HEK293 (cell line): ENCODE measurements around the gene CDCA8.
A peak's percentile ranks its signal among the peaks of the same experiment; 100 is the strongest.

Experiments
- CTCF ChIA-PET: fragments of 350-600 bp; formaldehyde crosslinking; extraction: SDS; loops from one replicate; lab custom pipeline; 2021; ENCODE audit warnings: antibody characterized with exemption; lab: Yijun Ruan, JAX
- POLR2A ChIA-PET: fragments of 300-600 bp; formaldehyde crosslinking; extraction: SDS; loops from one replicate; lab custom pipeline; 2020; ENCODE audit warnings: antibody characterized with exemption, inconsistent platforms; lab: Yijun Ruan, JAX
- H3K27ac ChIP-seq: fragments of 200-500 bp; sonication (Bioruptor generic); 2 replicates; pipeline ENCODE4 v1.5.1; 2014; ENCODE audit warnings: low read depth, low read length, control low read depth, inconsistent platforms; ENCODE audit errors: extremely low read depth
- H3K36me3 ChIP-seq, 2 experiments: fragments of 200-500 bp in 1 of 2; sonication (Bioruptor generic) in 1 of 2; 1 replicate in 1 of 2; 2 replicates in 1 of 2; pipeline ENCODE4 v1.5.1; 2014 to 2017; ENCODE audit warnings: inconsistent platforms in 2 of 2, low read length in 2 of 2; ENCODE audit not compliant: control insufficient read depth in 2 of 2, insufficient read depth in 1 of 2
- H3K4me1 ChIP-seq: fragments of 200-500 bp; sonication (Bioruptor generic); 2 replicates; pipeline ENCODE4 v1.5.1; 2014; ENCODE audit warnings: mild to moderate bottlenecking, low read length, inconsistent platforms; ENCODE audit not compliant: control insufficient read depth, insufficient read depth
- H3K4me3 ChIP-seq: 2 replicates; pipeline ENCODE4 v1.5.1; 2011; ENCODE audit warnings: low read depth, mild to moderate bottlenecking, control low read depth, low read length, moderate library complexity
- H3K9me3 ChIP-seq: fragments of 200-500 bp; sonication (Bioruptor generic); 2 replicates; pipeline ENCODE4 v1.5.1; 2014; ENCODE audit warnings: low read depth, low read length, inconsistent platforms; ENCODE audit not compliant: control insufficient read depth, insufficient read depth
- BCL11B ChIP-seq: fragments of 450-650 bp; formaldehyde crosslinking; IDR thresholded peaks from 2 replicates; pipeline ENCODE4 v1.5.1; 2016; ENCODE audit warnings: low read depth, missing biosample characterization, missing genetic modification characterization
- BCL6B ChIP-seq: fragments of 450-650 bp; formaldehyde crosslinking; IDR thresholded peaks from 2 replicates; pipeline ENCODE4 v1.5.1; 2017; ENCODE audit warnings: missing biosample characterization, missing genetic modification characterization
- HIC1 ChIP-seq: fragments of 450-650 bp; formaldehyde crosslinking; IDR thresholded peaks from 2 replicates; pipeline ENCODE4 v1.5.1; 2016; ENCODE audit warnings: missing biosample characterization, missing genetic modification characterization
- HOXC10 ChIP-seq: sonication (generic); formaldehyde crosslinking; IDR thresholded peaks from 2 replicates; pipeline ENCODE4 v1.8.1; 2023; ENCODE audit warnings: mild to moderate bottlenecking, missing genetic modification reagents
- PBX3 ChIP-seq: sonication (generic); formaldehyde crosslinking; IDR thresholded peaks from 2 replicates; pipeline ENCODE4 v1.8.1; 2022; ENCODE audit warnings: mild to moderate bottlenecking, moderate library complexity, missing genetic modification reagents
- SCRT2 ChIP-seq: fragments of 450-650 bp; formaldehyde crosslinking; IDR thresholded peaks from 2 replicates; pipeline ENCODE4 v1.5.1; 2016; ENCODE audit warnings: missing biosample characterization, missing genetic modification characterization
- ZBTB17 ChIP-seq: fragments of 450-650 bp; formaldehyde crosslinking; IDR thresholded peaks from 2 replicates; pipeline ENCODE4 v1.5.1; 2016; ENCODE audit warnings: missing biosample characterization, missing genetic modification characterization
- ZFP41 ChIP-seq: fragments of 450-650 bp; formaldehyde crosslinking; IDR thresholded peaks from 2 replicates; pipeline ENCODE4 v1.5.1; 2016; ENCODE audit warnings: missing biosample characterization, missing genetic modification characterization, borderline replicate concordance
- ZNF148 ChIP-seq: fragments of 450-650 bp; formaldehyde crosslinking; IDR thresholded peaks from 2 replicates; pipeline ENCODE4 v1.5.0; 2017; ENCODE audit warnings: missing biosample characterization, missing genetic modification characterization, borderline replicate concordance
- ZNF280D ChIP-seq: fragments of 450-650 bp; formaldehyde crosslinking; IDR thresholded peaks from 2 replicates; pipeline ENCODE4 v1.5.1; 2016; ENCODE audit warnings: missing biosample characterization, missing genetic modification characterization
- ZNF426 ChIP-seq: fragments of 450-650 bp; formaldehyde crosslinking; IDR thresholded peaks from 2 replicates; pipeline ENCODE4 v1.5.1; 2017; ENCODE audit warnings: missing biosample characterization, missing genetic modification characterization, mild to moderate bottlenecking, inconsistent platforms, moderate library complexity
- ZNF433 ChIP-seq: fragments of 450-650 bp; formaldehyde crosslinking; IDR thresholded peaks from 2 replicates; pipeline ENCODE4 v1.5.1; 2016; ENCODE audit warnings: missing biosample characterization, missing genetic modification characterization, low read depth
- ZNF501 ChIP-seq: fragments of 450-650 bp; formaldehyde crosslinking; IDR thresholded peaks from 2 replicates; pipeline ENCODE4 v1.5.1; 2016; ENCODE audit warnings: missing biosample characterization, missing genetic modification characterization
- ZNF596 ChIP-seq: fragments of 450-650 bp; IDR thresholded peaks from 2 replicates; pipeline ENCODE4 v1.5.0; 2018; ENCODE audit warnings: missing biosample characterization, mild to moderate bottlenecking, missing genetic modification characterization, moderate library complexity
- ZNF639 ChIP-seq: fragments of 450-650 bp; formaldehyde crosslinking; IDR thresholded peaks from 2 replicates; pipeline ENCODE4 v1.5.1; 2016; ENCODE audit warnings: missing biosample characterization, missing genetic modification characterization
- ZNF660 ChIP-seq: fragments of 450-650 bp; IDR thresholded peaks from 2 replicates; pipeline ENCODE4 v1.5.1; 2018; ENCODE audit warnings: missing biosample characterization, mild to moderate bottlenecking, missing genetic modification characterization
- ZNF792 ChIP-seq: fragments of 450-650 bp; formaldehyde crosslinking; IDR thresholded peaks from 2 replicates; pipeline ENCODE4 v1.5.1; 2016; ENCODE audit warnings: missing biosample characterization, missing genetic modification characterization
- ZSCAN30 ChIP-seq: fragments of 450-650 bp; IDR thresholded peaks from 2 replicates; pipeline ENCODE4 v1.5.1; 2018; ENCODE audit warnings: missing biosample characterization, mild to moderate bottlenecking, missing genetic modification characterization, moderate library complexity

CDCA8 gene

GRCh38 chr1:37691497-37692077 lies 729 bp upstream of the CDCA8 start (continued):
- TF ChIP-seq ZNF433 (no peak), ZNF639 (tag by site-specific recombination) (peak; percentile 53; the same call in 1 of the 2 replicates), ZSCAN30 (tag by site-specific recombination) (peak; percentile 77), ZNF596 (tag by site-specific recombination) (no peak), HOXC10 (0 out of 2 replicates have a peak, but pooled peaks have one; percentile 32), HIC1 (peak; percentile 60; the same call in 1 of the 2 replicates), ZNF501 (peak; percentile 86; the same call in 1 of the 2 replicates), ZNF660 (tag by site-specific recombination) (no peak), ZBTB17 (tag by site-specific recombination) (peak; percentile 96)

- Histone ChIP-seq H3K36me3 (peaks cover 18 to 54% of the 10 kb centered on the region in 2 experiments), H3K4me1 (peaks cover 6% of the 10 kb centered on the region; the same call in 1 of the 2 replicates), H3K27ac (peak overlapping the region; percentile 77), H3K9me3 (no peaks in the 10 kb centered on the region), H3K4me3 (peak overlapping the region; percentile 96)
- 0 out of 2 replicates have a peak, but pooled peaks have one; percentile 46 for TF ChIP-seq PBX3 (CRISPR knock-in tag)
- no peak for TF ChIP-seq BCL11B
- CTCF ChIA-PET, result interaction anchor here (0.6 to 1.9 kb wide), 8 partner anchors 9 to 1647 kb away, joined by 3 to 8 read pairs (median 3); partner anchors contain the start of gene MTF1
- POLR2A ChIA-PET, result interaction anchor here (0.7 to 5.6 kb wide), 8 partner anchors 8 to 167 kb away, joined by 3 to 50 read pairs (median 4); partner anchors contain the start of genes C1orf122, EPHA10, MTF1 and YRDC
Observed at GRCh38 chr1:37692834-37693175, 489 bp downstream of the CDCA8 start.

GRCh38 chr1:37697090-37697489 lies 4.8 kb downstream of the CDCA8 start:
- ChIA-PET CTCF (no interaction called here), POLR2A (no interaction called here)
- no peak overlapping the region for H3K4me3 ChIP-seq
- H3K27ac ChIP-seq, result no peak overlapping the region
- no peaks in the 10 kb centered on the region for H3K9me3 ChIP-seq
- peaks cover 45 to 79% of the 10 kb centered on the region in 2 experiments for H3K36me3 ChIP-seq
- no peaks in the 10 kb centered on the region for H3K4me1 ChIP-seq
- TF ChIP-seq ZNF792 (tag by site-specific recombination), result no peak
- TF ChIP-seq ZNF148 (tag by site-specific recombination), result no peak
- no peak for TF ChIP-seq ZNF280D (tag by site-specific recombination)
- no peak for TF ChIP-seq ZNF426 (tag by site-specific recombination)
- no peak for TF ChIP-seq BCL6B (tag by site-specific recombination)
- TF ChIP-seq BCL11B, result no peak
- no peak for TF ChIP-seq ZFP41
- TF ChIP-seq SCRT2 (tag by site-specific recombination), result no peak
